Mucosa of descending colon (tissue), 3 donors: ENCODE measurements around the gene L1CAM. TPM values are rescaled to one million over a fixed set of nuclear protein-coding genes. Genes with fewer than 3 reads are reported as not detected.

Experiments used
- ATAC-seq: fragments of 200-7000 bp; cut with Tn5 transposase; one replicate; pipeline ENCODE4 v1.9.1; 2020; ENCODE audit warnings: mild to moderate bottlenecking, moderate library complexity
- DNase-seq, 3 donors: peaks; one replicate each; pipeline ENCODE4 v3.0.0-alpha.2; 2020
- H3K36me3 ChIP-seq: fragments of 200-600 bp; one replicate; pipeline ENCODE4 v1.8.0; 2021; ENCODE audit warnings: low read depth, mild to moderate bottlenecking
- H3K4me1 ChIP-seq: fragments of 200-600 bp; one replicate; pipeline ENCODE4 v1.8.0; 2021; ENCODE audit warnings: low read depth, mild to moderate bottlenecking
- H3K4me3 ChIP-seq: fragments of 200-600 bp; one replicate; pipeline ENCODE4 v1.8.0; 2021; ENCODE audit warnings: mild to moderate bottlenecking
- H3K9me3 ChIP-seq: fragments of 200-600 bp; one replicate; pipeline ENCODE4 v1.8.0; 2021; ENCODE audit warnings: mild to moderate bottlenecking
- intact Hi-C, 2 donors: fragments of 100-400 bp; cut with DNase I in 1 of 2; cut with micrococcal nuclease in 1 of 2; formaldehyde crosslinking; loops; one replicate each; pipeline versions ENCODE4 v1.11.0 to v1.11.1; 2022; cut with DNase I, micrococcal nuclease
- total RNA-seq, 3 donors: library from RNA; stranded (reverse); fragmentation: NEBNext Ultra II Directional in 2 of 3; extraction: Animal tissue kit (Norgen Biotek cat#: 25700) in 2 of 3; gene quantifications; one replicate each; pipeline versions ENCODE4 v1.2.1 to v1.2.4, GENCODE V29; 2021 to 2023
- TF ChIP-seq, protein P1 (sequence below): fragments of 200-600 bp; IDR thresholded peaks from one replicate; pipeline ENCODE4 v1.8.0; 2022; ENCODE audit warnings: antibody characterized with exemption, mild to moderate bottlenecking
- donor health status: DM: no; HTN: no; CAD: no; lungs with moderate emphysema.
- donor health status: DM: no; HTN: no; CAD: no.
- donor health status: DM: no; HTN: yes; CAD: no.

L1CAM gene
- total RNA-seq, 3 donors from 2014 or later: 3.0 to 66.9 (median 7.0) TPM

- intact Hi-C loops: no loop called here
- DNase-seq: peak in 1 of 3 donors; percentile 33
- Histone ChIP-seq H3K36me3 (no peaks in the 10 kb centered on the region), H3K4me1 (no peaks in the 10 kb centered on the region), H3K9me3 (no peaks in the 10 kb centered on the region), H3K4me3 (no peak overlapping the region)
- TF ChIP-seq, protein P1, sequence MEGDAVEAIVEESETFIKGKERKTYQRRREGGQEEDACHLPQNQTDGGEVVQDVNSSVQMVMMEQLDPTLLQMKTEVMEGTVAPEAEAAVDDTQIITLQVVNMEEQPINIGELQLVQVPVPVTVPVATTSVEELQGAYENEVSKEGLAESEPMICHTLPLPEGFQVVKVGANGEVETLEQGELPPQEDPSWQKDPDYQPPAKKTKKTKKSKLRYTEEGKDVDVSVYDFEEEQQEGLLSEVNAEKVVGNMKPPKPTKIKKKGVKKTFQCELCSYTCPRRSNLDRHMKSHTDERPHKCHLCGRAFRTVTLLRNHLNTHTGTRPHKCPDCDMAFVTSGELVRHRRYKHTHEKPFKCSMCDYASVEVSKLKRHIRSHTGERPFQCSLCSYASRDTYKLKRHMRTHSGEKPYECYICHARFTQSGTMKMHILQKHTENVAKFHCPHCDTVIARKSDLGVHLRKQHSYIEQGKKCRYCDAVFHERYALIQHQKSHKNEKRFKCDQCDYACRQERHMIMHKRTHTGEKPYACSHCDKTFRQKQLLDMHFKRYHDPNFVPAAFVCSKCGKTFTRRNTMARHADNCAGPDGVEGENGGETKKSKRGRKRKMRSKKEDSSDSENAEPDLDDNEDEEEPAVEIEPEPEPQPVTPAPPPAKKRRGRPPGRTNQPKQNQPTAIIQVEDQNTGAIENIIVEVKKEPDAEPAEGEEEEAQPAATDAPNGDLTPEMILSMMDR: no peak
- ATAC-seq: no peak
Observed at GRCh38 chrX:153885208-153885787, 675 bp downstream of the L1CAM start.

GRCh38 chrX:153884590-153884989 lies 1.4 kb downstream of the L1CAM start:
- H3K9me3 ChIP-seq: no peaks in the 10 kb centered on the region
- DNase-seq (peak in 1 of 3 donors; percentile 34), ATAC-seq (peak; percentile 26)
- intact Hi-C loops: no loop called here
- TF ChIP-seq, protein P1: no peak
- no peaks in the 10 kb centered on the region for H3K4me1 ChIP-seq
- H3K36me3 ChIP-seq: no peaks in the 10 kb centered on the region
- no peak overlapping the region for H3K4me3 ChIP-seq

DNA sequence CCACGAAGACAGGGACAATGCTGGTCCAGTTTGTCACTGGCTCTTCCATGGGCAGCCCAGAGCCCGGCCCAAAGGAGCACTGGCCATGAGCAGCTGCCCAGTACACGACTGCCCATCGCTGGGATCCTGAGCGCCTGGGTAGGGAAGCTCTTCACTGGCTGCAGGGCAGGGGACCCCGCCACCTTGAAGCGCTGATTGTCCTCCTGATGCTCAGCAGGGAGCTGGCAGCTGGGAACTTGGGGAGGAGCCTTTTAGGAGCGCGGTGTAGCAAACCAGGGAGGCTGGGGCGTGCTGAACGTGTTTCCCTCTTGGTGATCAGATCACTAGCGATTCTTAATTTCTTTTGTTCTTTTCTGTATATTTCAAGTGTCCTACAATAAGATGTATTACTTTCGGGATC lies 1.8 kb downstream of the L1CAM start:
- Histone ChIP-seq H3K4me1 (no peaks in the 10 kb centered on the region), H3K36me3 (no peaks in the 10 kb centered on the region), H3K9me3 (no peaks in the 10 kb centered on the region), H3K4me3 (no peak overlapping the region)
- ATAC-seq (no peak), DNase-seq (no peak)
- intact Hi-C loops: no loop called here
- TF ChIP-seq, protein P1: no peak

GRCh38 chrX:153883163-153883843 lies 2.7 kb downstream of the L1CAM start:
- Histone ChIP-seq H3K36me3 (no peaks in the 10 kb centered on the region), H3K4me1 (no peaks in the 10 kb centered on the region), H3K9me3 (no peaks in the 10 kb centered on the region), H3K4me3 (no peak overlapping the region)
- intact Hi-C loops: no loop called here
- DNase-seq (no peak), ATAC-seq (no peak)
- TF ChIP-seq, protein P1: no peak

- H3K4me3 ChIP-seq: no peak overlapping the region
- no peaks in the 10 kb centered on the region for H3K9me3 ChIP-seq
- ATAC-seq (no peak), DNase-seq (no peak)
- TF ChIP-seq, protein P1: no peak
- no peaks in the 10 kb centered on the region for H3K4me1 ChIP-seq
- intact Hi-C loops: no loop called here
- H3K36me3 ChIP-seq: no peaks in the 10 kb centered on the region
Observed at GRCh38 chrX:153882557-153882956, 3.4 kb downstream of the L1CAM start.
